Hypothalamus (tissue), 51 donors: ENCODE data around the gene PCDHGC3.

Experiments used
- DNase-seq, 51 donors: peaks; one replicate each; lab custom pipeline; 2025; lab: John Stamatoyannopoulos, UW

PCDHGC3 gene

DNA sequence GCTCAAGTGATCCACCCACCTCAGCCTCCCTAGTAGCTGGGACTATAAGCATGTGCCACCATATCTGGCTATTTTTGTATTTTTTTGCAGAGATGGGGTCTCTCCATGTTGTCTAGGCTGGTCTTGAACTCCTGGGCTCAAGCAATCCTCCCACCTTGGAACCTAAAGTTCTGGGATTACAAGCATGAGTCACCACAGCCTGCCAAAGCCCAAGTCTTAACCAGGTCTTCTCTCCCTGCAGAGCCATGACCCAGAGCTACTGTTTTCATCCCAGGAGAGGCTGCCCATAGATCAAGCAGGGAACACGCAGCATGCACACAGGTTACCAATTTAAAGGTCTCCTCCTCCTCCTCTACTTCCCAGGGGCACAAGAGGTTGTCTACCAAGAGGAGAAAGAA is 42.9 kb downstream of the PCDHGC3 start:
- no peak for DNase-seq

DNA sequence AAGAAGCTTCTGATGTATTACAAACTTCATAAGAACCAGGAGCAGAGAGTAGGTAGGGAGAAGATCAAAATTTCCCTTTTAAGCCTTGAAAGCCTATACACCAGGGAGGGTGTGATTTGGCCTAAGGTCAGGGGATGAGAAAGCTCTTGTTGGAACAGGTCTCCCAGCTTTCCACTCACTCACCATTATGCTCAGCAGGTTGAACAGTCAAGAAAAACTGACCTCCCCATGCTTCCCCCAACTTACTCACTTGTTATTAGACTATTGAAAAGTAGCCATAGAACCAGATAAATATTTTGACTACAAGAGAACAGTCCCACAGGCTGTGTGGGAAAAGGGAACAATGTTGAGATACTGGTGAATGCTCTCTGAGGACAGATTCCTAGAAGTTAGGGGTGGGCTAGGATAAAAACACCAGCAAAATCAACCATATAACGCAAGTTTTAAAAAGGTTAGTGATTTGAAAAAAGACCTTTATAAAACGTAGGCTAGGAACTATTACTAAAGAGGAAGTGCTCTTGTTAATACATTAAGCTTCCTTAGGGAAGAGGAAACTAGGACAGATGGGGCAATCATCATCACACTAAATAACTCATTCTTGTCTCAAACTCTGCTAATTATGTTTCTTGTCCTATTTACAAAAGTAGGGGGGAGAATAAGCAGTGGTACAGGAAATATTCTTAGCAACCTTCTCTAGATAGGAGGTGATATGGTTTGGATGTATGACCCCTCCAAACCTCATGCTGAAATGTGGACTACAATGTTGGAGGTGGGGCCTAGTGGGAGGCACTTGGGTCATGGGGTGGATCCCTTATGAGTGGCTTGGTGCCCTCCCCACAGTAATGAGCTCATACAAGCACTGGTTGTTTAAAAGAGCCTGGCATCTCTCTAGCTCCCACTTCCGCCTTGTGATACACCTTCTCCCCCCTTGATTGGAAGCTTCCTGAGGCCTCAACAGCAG is 44.1 kb downstream of the PCDHGC3 start:
- DNase-seq, result no peak

DNA sequence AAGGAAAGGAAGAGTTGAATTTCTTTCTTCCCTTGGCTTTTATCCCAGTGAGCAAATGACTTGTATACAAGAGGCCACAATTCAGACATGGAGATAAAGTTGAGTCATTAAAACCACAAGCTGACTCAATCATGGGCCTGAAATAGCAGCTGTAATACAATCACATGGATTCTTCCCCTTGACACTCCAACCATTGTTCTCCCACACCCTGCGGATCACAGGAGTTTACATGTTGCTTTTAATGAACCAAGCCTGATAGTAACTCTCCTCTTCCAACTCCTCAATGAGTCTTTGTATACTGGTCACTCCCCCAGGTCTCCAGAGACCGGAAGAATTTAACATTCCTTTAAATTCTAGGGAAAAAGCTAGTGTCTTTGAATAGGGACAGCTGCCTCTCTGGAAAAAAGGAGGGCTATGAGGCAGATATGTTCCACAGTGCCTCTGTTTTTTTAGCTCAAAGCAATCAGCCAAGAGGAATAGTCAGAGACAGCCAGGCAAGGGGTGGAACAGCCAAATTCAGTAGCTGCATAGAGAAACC is 45.5 kb downstream of the PCDHGC3 start:
- peak in 19 of 51 donors; percentile 9 to 85 (median 40) for DNase-seq

DNA sequence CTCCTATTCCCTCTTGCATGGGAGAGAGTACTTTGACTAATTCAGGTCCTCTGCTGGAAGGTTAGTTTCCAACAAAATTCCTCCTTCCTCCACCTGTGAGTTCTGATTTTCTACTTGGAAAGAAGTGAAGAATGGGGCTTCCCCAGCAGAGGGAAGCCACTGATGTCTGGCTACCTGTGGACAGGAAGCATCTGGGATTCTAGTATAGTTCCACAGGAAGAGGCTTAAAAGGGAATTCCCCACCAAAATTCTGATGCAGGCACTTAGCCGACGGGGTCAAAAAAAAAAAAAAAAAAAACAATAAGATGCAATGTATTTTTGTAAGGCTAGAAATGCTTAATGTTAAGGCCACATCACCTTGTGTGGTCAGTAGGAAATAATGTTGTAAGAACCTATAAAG is 46.5 kb downstream of the PCDHGC3 start:
- no peak for DNase-seq

DNA sequence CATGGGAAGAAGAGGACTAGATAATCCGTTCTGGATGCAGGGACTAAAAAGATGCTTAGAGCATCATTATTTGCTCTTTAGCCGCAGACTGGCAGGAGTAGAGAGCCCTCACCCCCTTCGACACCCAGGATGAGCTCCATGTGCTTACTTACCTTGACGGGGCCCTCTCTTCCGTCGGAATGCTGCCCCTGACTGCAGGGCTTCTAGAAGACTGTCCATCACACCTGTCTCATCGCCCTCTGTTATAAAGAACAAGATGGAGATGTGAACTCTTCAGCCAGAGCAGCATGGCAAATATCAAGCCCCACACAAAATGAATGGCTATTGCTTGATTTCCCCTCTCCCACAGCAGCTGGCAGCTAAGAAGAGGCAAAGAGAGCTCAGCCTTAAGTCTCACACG is 48.2 kb downstream of the PCDHGC3 start:
- no peak for DNase-seq

DNA sequence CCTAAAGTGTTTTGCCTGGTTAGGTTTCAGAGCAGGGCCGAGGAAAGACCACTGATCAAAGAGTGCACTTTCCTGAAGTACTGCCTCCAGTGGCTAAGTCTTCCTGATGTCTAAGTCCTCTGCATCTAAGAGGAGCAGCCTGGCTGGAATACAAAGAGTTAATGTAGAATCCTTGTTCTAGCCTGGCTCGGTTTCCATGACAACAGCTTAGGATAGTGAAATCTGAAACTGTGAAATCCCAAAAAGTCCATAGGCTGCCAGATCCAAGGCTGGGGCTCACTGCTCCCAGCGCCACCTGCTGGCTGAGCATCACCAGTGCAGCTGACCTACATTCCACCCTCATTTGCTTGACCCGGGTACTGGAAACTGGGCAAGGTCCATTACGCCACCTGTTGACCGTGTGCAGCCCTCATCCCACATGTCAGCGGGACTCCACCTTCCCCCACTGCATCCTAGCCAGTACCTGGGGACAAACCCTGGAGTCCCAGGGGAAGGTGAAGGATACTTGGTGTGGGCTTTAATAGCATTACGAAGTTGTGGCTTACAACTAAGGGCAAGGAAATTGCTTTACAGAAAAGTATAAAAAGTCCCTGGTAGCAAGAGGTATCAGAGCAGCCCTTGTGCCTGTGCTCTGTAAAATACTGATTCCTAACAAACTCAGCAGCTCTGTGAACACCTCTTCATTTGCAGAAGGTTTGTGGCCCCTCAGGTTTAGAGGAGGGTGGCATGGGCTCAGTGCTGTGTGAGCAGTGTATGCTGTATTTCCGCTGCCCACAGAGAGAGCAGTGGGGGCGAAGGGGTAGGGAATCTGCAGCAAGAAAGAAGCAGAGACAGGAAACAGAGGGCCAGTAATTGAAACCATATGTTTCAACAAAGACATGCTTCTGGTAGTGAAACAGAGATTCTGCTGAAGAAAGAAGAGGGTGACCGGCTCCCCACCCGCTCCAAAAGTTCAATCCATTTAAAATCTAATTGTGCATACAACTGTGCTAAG is 49.1 kb downstream of the PCDHGC3 start:
- DNase-seq, result peak in 48 of 51 donors; percentile 20 to 89 (median 76)

DNA sequence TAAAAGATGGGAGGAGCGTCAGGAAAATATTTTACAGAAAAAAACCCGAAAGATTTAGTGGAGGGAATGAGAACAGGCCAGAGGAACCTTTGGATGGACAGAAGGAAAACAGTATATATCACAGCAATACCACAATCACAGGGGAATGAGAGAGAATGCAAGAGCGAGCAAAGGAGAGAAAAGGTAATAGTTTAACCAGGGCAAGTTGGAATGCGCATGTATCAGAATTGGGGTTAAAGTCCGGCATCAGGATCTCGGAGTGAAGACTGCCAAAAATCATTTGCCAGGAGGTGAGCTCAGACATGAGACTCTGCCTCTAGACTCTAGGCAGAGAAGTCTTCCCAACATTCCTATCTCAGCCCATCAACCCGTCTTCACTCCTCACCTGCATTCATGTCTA is 49.9 kb downstream of the PCDHGC3 start:
- no peak for DNase-seq

DNA sequence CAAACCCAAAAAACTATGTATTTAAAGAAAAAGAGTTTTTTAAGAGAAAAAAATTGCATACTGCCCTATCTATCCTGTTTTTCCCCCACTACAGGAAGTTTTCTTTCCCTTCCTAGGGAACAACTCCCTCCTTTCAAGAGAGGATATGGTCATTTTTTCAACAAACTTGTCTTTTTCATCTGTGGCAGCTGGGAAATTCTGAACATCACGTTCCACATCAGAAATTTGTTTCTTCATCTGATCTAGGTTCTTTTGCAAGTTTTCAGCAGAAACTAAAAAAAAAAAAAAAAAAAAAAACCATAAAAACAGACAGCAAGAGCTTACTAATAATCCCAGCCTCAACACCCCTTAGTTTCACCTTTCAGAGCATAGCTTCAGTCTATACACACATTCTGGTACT is 51.7 kb downstream of the PCDHGC3 start:
- no peak for DNase-seq
